ENCODE data around the gene LRP1B. TPM values are rescaled to one million over a fixed set of nuclear protein-coding genes. Genes with fewer than 3 reads are reported as not detected.
"Not testable (repeated sequence)": the region's sequence is repeated elsewhere in the genome, so short reads cannot be mapped to it uniquely, and the experiment has no call there.

Gene LRP1B
- total and polyA plus RNA-seq, 2 donors from 2014 or later: 0.69 to 1.2 TPM

GRCh38 chr2:140650825-140651224 lies 1480.0 kb downstream of the LRP1B start:
- H3K4me1 ChIP-seq (ENCODE audit: control insufficient read depth in 2 of 3, insufficient read depth in 2 of 3, low read depth in 1 of 3, low read length in 3 of 3): no peaks in the 10 kb centered on the region
- no peaks in the 10 kb centered on the region for H3K36me3 ChIP-seq (ENCODE audit: control insufficient read depth in 2 of 3, insufficient read depth in 3 of 3, low read length in 3 of 3)
- H3K27me3 ChIP-seq (ENCODE audit: control insufficient read depth, insufficient read depth, low read length): no peaks in the 10 kb centered on the region
- no peak overlapping the region for H3K9ac ChIP-seq (ENCODE audit: low read length in 3 of 3)
- H3K27ac ChIP-seq (ENCODE audit: low read depth in 2 of 2, low read length in 2 of 2): no peak overlapping the region
- FAIRE-seq (no peak), DNase-seq (no peak)
- TF ChIP-seq CTCF (IDR thresholded peaks at IDR 0.05; ENCODE audit: borderline replicate concordance, extremely low read depth, insufficient read depth): no peak
- intact Hi-C loops (cut with DNase I): no loop called here
- no peak overlapping the region for H3K4me3 ChIP-seq (ENCODE audit: low read length in 3 of 3)
- H3K9me3 ChIP-seq (ENCODE audit: control insufficient read depth in 2 of 3, insufficient read depth in 1 of 3, low read length in 3 of 3): no peaks in the 10 kb centered on the region

GRCh38 chr2:140650134-140650533 lies 1480.7 kb downstream of the LRP1B start:
- FAIRE-seq; DNase-seq; H3K27me3 ChIP-seq (ENCODE audit: control insufficient read depth, insufficient read depth, low read length); intact Hi-C loops (cut with DNase I); H3K9me3 ChIP-seq (ENCODE audit: control insufficient read depth in 2 of 3, insufficient read depth in 1 of 3, low read length in 3 of 3); H3K36me3 ChIP-seq (ENCODE audit: control insufficient read depth in 2 of 3, insufficient read depth in 3 of 3, low read length in 3 of 3); H3K4me1 ChIP-seq (ENCODE audit: control insufficient read depth in 2 of 3, insufficient read depth in 2 of 3, low read depth in 1 of 3, low read length in 3 of 3); H3K27ac ChIP-seq (ENCODE audit: low read depth in 2 of 2, low read length in 2 of 2); H3K9ac ChIP-seq (ENCODE audit: low read length in 3 of 3); H3K4me3 ChIP-seq (ENCODE audit: low read length in 3 of 3): not testable (repeated sequence)

- FAIRE-seq: no peak
- no peaks in the 10 kb centered on the region for H3K9me3 ChIP-seq (ENCODE audit: control insufficient read depth in 2 of 3, insufficient read depth in 1 of 3, low read length in 3 of 3)
- TF ChIP-seq CTCF (IDR thresholded peaks at IDR 0.05; ENCODE audit: borderline replicate concordance, extremely low read depth, insufficient read depth): no peak
- no peaks in the 10 kb centered on the region for H3K27me3 ChIP-seq (ENCODE audit: control insufficient read depth, insufficient read depth, low read length)
- H3K4me1 ChIP-seq (ENCODE audit: control insufficient read depth in 2 of 3, insufficient read depth in 2 of 3, low read depth in 1 of 3, low read length in 3 of 3): no peaks in the 10 kb centered on the region
- intact Hi-C loops (cut with DNase I): no loop called here
- no peak overlapping the region for H3K27ac ChIP-seq (ENCODE audit: low read depth in 2 of 2, low read length in 2 of 2)
- no peak for DNase-seq
- H3K36me3 ChIP-seq (ENCODE audit: control insufficient read depth in 2 of 3, insufficient read depth in 3 of 3, low read length in 3 of 3): no peaks in the 10 kb centered on the region
- H3K9ac ChIP-seq (ENCODE audit: low read length in 3 of 3): no peak overlapping the region
- no peak overlapping the region for H3K4me3 ChIP-seq (ENCODE audit: low read length in 3 of 3)
Measured at GRCh38 chr2:140648393-140648792, 1482.4 kb downstream of the LRP1B start.

GRCh38 chr2:140643761-140644187 lies 1487.0 kb downstream of the LRP1B start:
- no peak overlapping the region for H3K4me3 ChIP-seq (ENCODE audit: low read length in 3 of 3)
- no peak overlapping the region for H3K9ac ChIP-seq (ENCODE audit: low read length in 3 of 3)
- intact Hi-C loops (cut with DNase I): no loop called here
- DNase-seq: peak in 1 of 5 donors; percentile 45
- H3K36me3 ChIP-seq (ENCODE audit: control insufficient read depth in 2 of 3, insufficient read depth in 3 of 3, low read length in 3 of 3): no peaks in the 10 kb centered on the region
- no peaks in the 10 kb centered on the region for H3K9me3 ChIP-seq (ENCODE audit: control insufficient read depth in 2 of 3, insufficient read depth in 1 of 3, low read length in 3 of 3)
- no peaks in the 10 kb centered on the region for H3K27me3 ChIP-seq (ENCODE audit: control insufficient read depth, insufficient read depth, low read length)
- FAIRE-seq: no peak
- H3K27ac ChIP-seq (ENCODE audit: low read depth in 2 of 2, low read length in 2 of 2): no peak overlapping the region
- no peak for TF ChIP-seq CTCF (IDR thresholded peaks at IDR 0.05; ENCODE audit: borderline replicate concordance, extremely low read depth, insufficient read depth)
- H3K4me1 ChIP-seq (ENCODE audit: control insufficient read depth in 2 of 3, insufficient read depth in 2 of 3, low read depth in 1 of 3, low read length in 3 of 3): no peaks in the 10 kb centered on the region
